Stimulated activated CD8-positive, alpha-beta memory T cell treated with anti-CD3 and anti-CD28 coated beads, Interleukin-15, amount 100 ng/mL, for 24 hours (primary cell): Measurements from ENCODE around the gene PRKCH.
A peak's percentile ranks its signal among the peaks of the same experiment; 100 is the strongest.

Source experiments
- DNase-seq: peaks from one replicate; pipeline ENCODE4 v3.0.0-alpha.2; 2020; ENCODE audit warnings: low read depth

Gene PRKCH

DNA sequence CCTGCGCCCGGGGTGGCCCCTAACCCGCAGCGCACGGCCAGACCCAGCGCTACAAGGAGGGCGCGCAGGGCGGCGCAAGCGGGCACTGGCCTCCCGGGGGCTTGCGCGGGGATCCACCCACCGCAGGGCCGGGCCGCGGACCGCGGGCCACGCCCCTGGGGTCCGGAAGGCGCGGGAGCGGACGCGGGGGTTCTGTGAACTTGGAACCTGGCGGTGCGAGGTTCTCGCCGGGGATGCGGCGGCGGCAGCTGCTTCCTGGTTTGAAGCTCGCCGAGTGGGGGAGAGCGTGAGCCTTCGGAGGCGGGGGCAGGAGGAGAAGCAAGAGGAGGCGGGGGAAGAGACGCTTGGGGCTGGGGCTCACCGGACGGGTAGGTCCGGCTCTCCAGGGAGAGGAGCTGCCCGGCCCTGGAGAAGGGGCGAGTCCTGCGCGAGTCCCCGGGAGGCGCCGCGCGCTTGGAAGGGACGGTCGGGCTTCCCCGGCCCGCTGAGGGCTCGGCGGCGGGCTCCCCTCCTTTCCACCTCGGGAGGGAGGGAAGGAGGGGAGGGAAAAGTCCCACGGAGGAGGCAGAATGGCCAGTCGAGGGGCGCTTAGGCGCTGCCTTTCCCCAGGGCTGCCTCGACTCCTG, at the start of gene PRKCH:
Gene PRKCH, plus strand, starts transcription at position 195 of the 626 bp plus-strand sequence. CDS start 523 bp downstream, outside the sequence.
- peak; percentile 59 for DNase-seq

- DNase-seq: no peak
Observed at GRCh38 chr14:61277232-61277631, 44.1 kb upstream of the PRKCH start.

DNA sequence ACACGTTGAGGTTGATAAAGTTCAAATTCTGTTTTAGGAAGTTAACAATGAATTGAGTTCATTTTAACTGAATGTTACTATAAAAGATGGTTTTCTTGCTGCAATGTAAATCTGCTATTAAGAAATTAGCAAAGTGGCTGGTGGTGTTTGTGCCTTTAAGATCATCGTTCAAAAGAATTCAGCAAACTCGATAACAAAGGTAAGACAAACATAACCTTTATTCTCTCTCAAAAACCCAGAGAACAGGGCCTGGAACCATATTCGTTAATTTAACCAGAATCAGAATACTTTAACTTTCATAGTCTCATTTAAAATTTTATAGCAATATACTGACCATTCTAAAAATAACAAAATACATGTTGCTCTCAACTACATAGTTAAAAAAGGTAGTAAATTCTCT, 43.6 kb upstream of the PRKCH start:
- DNase-seq: no peak

DNA sequence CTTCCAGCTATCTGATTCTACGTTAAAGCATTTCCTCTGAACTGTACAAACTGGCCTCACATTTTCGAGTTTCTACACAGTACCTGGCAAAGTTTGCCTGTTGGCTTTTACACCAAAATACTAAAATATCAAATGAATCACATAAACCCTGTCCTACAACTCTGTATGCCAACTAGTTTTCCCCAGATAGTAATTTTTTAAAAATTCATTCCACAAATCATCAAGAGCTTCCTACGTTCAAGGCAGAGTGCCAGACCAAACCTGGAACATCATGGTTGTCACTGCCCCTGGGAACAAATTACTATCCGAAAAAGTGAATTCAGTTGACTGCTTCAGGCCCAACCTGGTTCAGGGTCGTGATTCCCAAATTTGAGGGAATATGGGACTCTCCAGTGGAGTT, 42.3 kb upstream of the PRKCH start:
- DNase-seq: no peak

- peak; percentile 17 for DNase-seq
Observed at GRCh38 chr14:61280092-61280525, 41.3 kb upstream of the PRKCH start.

GRCh38 chr14:61280526-61281185, 40.7 kb upstream of the PRKCH start:
- peak; percentile 61 for DNase-seq

- no peak for DNase-seq
Observed at GRCh38 chr14:61281186-61281947, 40.0 kb upstream of the PRKCH start, which contains the start of gene TMEM30B. TMEM30B (minus strand) TSS chr14:61281338; CDS start chr14:61281147, 191 bp downstream.

DNA sequence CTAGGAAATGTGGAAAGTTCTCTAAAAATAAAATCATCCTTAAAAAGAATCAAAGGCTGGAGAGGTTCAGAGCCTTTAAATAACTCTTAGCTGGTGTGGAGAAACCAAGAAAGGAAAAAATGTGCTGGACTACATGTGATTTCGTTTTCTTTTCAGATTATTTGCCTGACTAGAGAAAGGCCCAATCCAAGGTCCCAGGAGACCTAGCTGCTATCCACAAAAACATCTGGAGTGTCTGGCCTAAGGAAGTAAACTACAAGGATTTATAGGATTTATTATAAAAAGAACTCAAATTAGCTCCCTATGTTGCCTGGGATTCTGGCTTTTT, 39.5 kb upstream of the PRKCH start:
- no peak for DNase-seq

DNA sequence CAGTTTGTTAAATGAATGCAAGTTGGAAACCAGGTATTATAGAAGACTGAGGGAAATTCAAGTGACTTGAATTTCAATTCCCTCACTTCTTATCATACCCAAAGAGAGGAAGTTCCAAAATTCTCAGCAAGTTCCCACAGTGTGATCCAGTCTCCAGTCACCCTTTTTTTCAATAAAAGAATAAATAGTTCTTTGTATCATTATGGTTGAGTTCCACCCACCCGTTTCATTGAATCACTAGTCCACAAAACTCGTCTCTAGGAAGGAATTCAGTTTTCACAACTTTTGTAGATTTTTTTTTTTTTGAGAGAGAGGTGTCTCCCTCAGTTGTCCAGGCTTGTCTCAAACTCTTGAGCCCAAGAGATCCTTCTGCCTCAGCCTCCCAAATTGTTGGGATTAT, 38.6 kb upstream of the PRKCH start:
- DNase-seq: no peak

DNA sequence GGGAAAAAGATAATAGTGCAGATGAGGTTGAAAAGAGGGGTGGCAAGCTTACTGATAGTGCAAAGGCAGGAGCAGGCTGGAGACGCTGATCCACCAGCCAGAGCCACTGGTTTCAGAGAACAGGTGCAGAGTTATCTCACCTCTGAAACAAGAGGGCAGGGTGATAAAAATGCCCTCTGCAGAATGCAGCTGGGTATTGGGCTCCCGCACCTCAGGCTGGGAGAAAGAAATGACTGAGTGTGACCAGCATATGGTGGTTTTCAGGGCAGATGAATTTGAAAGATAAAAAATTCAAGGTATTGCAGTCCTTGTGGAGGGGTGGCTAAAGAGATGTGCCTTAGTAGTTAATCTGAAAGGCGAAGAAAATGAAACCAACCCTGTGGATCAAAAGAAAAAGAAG, 37.4 kb upstream of the PRKCH start:
- DNase-seq: no peak

- DNase-seq: no peak
Observed at GRCh38 chr14:61285364-61285763, 36.0 kb upstream of the PRKCH start.

GRCh38 chr14:61287196-61287595, 34.2 kb upstream of the PRKCH start:
- no peak for DNase-seq

DNA sequence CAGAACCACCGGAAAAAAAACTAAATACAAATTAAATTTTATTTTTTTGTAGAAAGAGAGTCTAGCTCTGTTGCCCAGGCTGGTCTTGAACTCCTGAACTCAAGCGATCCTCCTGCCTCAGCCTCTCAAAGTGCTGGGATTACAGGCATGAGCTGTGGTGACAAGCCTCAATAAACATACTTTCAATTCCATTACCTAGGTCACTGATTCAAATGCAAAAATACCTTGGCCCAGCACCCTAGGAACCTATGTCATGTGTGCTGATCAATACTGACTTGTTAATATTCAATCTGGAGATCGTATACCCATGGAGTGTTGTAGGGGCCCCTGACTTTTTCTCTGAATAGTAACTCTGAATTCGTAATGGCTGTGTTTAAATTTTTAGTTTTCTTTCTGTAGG, 33.2 kb upstream of the PRKCH start:
- DNase-seq: no peak

DNA sequence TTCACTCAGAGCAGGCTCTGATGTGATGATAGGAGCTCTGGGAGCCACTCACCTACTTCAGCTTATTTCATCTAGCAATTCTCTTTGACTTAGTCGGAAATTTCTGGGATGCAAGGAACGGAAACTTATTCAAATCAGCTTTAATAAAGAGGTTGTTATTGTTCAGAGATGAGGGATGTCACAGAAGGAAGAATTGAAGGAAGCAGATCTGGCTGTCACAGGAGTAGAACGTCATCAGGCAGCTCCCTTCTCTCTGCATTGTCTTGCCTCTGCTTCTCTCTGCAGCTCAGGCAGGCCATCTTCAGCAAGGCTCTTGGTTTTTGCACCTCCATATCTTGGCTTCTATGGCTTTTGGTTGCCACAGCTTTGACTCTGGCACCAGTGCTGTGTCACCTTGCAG, 32.7 kb upstream of the PRKCH start:
- no peak for DNase-seq

DNA sequence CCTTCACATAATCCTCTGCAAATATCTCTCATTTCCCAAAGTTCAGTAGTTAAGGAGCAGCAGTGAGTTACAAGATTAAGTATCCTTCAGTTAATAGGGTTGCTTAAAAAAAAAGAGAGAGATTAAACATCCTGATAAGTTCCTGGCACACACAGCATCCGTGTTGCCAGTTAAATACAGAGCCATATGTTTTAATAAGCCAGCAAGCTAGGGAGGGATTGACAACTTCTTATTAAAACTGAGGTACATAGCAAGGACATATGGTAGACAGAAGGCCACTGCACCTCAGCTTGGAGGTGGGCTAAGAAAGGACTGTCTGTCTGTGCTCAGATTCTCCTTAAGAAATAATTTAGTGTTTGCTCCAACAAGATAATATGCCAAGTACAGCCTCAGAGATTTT, 30.7 kb upstream of the PRKCH start:
- DNase-seq: no peak

DNA sequence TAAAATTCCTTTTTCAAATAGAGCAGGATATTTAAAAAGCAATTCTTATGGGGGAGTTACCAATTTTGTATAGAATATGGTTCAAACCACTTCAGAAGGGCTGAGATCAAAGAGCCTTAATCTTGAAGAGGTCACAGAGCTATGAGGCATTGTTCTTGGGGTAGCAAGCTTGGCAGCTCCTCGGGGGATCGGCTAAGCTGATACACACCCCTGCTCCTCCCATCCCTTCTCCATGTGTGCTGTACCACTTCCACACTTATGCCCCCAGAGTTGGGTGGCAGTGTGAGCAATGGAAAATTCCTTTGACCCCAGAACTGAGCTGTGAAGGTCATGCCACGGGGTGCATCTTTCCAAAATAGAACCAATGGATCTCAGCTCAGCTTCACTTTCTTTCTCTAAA, 25.2 kb upstream of the PRKCH start:
- DNase-seq: no peak

- DNase-seq: no peak
Observed at GRCh38 chr14:61296719-61297502, 24.5 kb upstream of the PRKCH start.

GRCh38 chr14:61297581-61297980, 23.8 kb upstream of the PRKCH start:
- no peak for DNase-seq

- DNase-seq: no peak
Observed at GRCh38 chr14:61298824-61299223, 22.6 kb upstream of the PRKCH start.

GRCh38 chr14:61300209-61300608, 21.2 kb upstream of the PRKCH start:
- DNase-seq: no peak

DNA sequence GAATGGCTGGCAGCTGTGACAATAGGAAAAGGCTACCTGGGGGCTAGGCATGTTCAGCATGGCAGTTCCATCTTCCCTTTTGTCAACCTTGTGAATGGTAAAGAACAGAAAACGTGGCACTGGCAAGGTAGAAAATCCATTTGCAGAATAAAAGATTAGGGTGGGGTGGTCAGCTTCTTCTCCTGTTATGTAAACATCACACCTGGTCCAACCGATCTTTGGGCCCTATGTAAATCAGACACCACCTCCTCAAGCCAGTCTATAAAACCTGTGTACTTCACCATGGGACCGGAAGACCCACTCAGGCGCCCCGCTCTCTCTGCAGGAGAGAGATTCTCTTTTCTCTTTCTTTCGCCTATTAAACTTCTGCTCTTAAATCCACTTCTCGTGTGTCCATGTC, 20.6 kb upstream of the PRKCH start:
- DNase-seq: no peak

DNA sequence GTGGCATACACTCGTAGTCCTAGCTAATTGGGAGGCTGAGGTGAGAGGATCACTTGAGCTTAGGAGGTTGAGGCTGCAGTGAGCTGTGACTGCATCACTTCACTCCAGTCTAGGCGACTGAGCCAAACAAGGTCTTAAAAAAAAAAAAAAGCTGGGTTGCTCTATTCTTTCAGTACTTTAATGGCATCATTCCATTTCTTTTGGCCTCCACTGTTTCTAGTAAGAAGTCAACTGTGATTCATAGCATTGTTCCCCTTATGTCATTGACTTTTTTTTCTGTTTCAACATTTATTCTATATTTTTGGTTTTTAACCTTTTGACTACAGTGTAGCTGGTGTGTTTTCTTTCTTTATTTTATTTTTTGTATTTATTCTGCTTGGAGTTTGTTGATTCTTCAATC, 16.7 kb upstream of the PRKCH start:
- no peak for DNase-seq

DNA sequence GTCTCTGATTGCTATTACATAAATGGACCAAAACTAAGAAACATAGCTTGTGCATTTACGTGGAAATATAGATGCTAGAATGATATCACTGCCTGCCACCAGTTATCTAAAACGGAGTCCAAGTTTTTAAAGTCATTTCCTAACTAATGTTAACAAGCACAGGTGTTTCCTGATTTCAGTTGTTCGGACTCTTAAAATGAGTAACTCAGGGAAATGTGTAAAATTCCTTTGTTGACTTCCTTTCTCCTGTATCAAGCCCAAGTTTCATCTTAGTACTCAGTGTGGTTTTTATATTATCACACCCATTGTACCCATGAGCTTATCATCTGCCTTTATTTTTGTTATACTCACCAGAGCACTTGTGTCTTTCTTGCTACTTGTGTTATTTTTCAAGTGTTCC, 13.2 kb upstream of the PRKCH start:
- no peak for DNase-seq
